ENCODE data around the gene TUBE1.

Gene TUBE1

DNA sequence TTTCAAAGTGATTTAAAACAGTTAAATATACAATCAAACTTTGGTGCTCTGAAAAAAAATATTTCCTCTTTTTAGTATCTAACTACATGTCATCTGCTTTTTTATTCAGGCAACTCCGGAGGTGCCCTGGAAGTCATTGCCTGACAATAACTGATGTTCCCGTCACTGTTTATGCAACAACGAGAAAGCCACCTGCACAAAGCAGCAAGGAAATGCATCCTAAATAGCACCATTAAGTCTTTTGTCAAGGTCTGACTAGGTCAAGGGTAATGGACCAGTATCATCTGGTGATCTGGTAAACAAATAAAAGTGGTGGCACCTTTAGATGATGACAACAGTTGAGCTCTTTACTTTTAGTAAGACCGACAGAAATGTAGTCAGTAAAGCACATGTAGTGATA lies 13.3 kb upstream of the TUBE1 start:
- TF ChIP-seq, protein P1, sequence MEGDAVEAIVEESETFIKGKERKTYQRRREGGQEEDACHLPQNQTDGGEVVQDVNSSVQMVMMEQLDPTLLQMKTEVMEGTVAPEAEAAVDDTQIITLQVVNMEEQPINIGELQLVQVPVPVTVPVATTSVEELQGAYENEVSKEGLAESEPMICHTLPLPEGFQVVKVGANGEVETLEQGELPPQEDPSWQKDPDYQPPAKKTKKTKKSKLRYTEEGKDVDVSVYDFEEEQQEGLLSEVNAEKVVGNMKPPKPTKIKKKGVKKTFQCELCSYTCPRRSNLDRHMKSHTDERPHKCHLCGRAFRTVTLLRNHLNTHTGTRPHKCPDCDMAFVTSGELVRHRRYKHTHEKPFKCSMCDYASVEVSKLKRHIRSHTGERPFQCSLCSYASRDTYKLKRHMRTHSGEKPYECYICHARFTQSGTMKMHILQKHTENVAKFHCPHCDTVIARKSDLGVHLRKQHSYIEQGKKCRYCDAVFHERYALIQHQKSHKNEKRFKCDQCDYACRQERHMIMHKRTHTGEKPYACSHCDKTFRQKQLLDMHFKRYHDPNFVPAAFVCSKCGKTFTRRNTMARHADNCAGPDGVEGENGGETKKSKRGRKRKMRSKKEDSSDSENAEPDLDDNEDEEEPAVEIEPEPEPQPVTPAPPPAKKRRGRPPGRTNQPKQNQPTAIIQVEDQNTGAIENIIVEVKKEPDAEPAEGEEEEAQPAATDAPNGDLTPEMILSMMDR (IDR thresholded peaks at IDR 0.05; ENCODE audit: low read length, missing control alignments) = no peak

DNA sequence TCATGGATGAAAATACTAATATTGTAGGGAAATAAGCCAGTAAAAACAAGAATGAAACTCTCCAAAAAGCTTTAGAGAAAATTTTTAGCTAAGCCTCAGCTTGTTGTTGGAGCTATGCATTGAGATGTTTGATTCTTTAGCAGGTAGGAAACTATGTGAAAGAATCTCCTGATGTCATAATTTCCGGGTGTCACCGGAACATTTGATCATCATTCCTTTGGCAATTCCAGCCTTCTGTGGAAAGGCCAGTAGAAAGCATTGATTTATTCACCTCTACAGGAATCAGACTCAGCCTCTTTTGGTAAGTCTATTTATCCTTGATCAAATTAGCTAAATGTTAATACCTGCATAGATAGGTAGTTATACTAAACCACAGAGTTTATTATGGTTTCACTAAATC lies 9.6 kb upstream of the TUBE1 start:
- TF ChIP-seq, protein P1 (IDR thresholded peaks at IDR 0.05; ENCODE audit: low read length, missing control alignments) = no peak
- H3K4me3 ChIP-seq (replicated peaks; ENCODE audit: low read depth, low read length) = no peak overlapping the region
- no peak for DNase-seq (ENCODE audit: low read depth)

More for the DNA sequence above, 13.3 kb upstream of the TUBE1 start:
- no peak overlapping the region for H3K4me3 ChIP-seq (replicated peaks; ENCODE audit: low read depth, low read length)
- no peak for DNase-seq (ENCODE audit: low read depth)

DNA sequence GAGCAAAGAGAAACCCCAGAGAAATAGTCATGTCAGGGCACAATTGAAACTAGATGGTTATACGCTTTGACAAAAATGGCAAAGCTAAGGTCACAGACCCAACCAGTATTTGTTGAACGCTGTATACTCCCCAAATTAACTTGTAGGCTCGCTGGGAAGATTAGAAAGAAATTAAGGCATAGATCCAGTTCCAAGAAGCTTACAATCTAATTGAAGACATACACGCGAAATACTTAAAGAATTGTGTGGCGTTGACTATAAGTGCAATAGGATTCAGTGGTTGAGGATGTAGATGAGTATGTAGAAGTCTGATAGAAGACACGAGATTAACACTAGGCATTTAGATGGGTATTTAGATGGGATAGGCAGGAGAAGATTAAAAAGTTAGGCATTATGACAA lies 634 bp upstream of the TUBE1 start:
- TF ChIP-seq, protein P1 (IDR thresholded peaks at IDR 0.05; ENCODE audit: low read length, missing control alignments) = no peak
- no peak for DNase-seq (ENCODE audit: low read depth)
- H3K4me3 ChIP-seq (replicated peaks; ENCODE audit: low read depth, low read length) = peak overlapping the region; percentile 90

DNA sequence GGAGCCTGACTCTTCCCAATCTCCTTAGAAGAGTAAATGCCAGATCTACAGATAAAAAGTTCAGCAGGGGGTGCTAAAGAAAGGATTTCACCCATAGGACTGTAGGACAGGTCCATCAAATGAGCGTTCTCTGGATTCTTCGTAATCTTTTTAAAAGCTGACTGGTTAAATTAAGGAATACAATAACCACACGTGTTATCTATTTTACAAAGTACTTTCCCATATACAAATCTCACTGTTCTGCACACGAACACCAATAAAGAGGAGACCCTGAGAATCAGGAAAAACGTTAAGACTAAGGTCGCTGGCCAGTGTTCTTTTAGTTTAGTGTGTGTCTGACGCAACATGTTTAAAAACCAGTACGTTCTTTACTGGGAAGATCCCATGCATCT lies 542 bp downstream of the TUBE1 start:
- H3K4me3 ChIP-seq (replicated peaks; ENCODE audit: low read depth, low read length) = peak overlapping the region; percentile 90
- DNase-seq (ENCODE audit: low read depth) = peak; percentile 46
- TF ChIP-seq, protein P1 (IDR thresholded peaks at IDR 0.05; ENCODE audit: low read length, missing control alignments) = peak; percentile 18

DNA sequence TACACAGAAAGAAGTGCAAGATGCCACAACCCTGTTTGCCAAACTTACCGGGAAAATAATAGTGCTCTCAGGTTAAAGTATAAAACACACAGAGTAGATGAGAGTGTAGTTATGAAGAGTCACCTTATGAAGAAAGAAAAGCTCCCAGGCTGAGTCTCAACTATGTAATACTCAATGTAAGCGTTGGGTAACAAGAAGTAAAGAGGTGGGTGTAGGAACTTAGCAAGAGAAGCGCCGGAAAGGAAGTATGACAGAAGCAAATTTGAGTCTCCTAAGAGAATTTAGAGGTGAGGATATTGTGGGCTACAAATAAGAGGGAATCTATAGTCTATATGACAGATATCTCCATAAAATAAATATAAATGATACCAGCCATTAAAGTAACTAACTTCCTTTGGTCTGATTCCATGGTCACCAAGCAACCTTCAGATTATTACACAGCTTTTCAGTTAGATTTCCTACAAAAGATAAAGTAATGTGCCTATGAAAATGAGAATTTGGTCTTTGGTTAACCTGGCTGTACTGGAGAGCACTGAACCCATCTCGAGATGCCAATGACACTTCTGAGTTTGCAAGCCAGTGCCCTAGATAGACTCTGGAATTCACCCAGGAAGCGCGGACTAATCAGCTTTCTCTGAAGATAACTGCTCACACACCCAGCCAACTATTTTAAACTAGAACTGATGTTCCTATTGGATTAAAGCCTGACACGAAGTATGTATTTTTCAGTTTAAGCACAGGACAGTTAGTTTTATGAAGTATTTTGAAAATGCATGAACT lies 1.8 kb downstream of the TUBE1 start:
- TF ChIP-seq, protein P1 (IDR thresholded peaks at IDR 0.05; ENCODE audit: low read length, missing control alignments) = no peak
- DNase-seq (ENCODE audit: low read depth) = no peak
- H3K4me3 ChIP-seq (replicated peaks; ENCODE audit: low read depth, low read length) = no peak overlapping the region

DNA sequence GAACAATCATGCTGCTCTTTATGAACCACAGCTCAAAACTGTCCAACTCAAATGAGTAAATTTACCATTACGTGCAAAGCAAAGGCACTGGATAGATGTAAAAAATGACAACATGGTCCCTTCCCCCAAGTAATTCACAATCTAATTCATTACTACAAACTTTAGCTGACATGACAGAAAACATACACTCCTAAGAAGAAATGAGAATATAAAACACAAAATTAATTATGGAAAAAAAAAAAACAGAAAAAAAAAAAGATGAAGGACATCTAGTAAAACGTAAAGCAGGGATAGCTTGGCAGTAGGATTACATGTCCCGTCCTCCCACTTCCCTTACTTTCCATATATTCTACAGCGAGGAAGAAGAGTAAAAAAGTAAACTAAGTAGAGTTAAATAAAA lies 5.7 kb downstream of the TUBE1 start:
- no peak for DNase-seq (ENCODE audit: low read depth)
- TF ChIP-seq, protein P1 (IDR thresholded peaks at IDR 0.05; ENCODE audit: low read length, missing control alignments) = no peak
- H3K4me3 ChIP-seq (replicated peaks; ENCODE audit: low read depth, low read length) = no peak overlapping the region

DNA sequence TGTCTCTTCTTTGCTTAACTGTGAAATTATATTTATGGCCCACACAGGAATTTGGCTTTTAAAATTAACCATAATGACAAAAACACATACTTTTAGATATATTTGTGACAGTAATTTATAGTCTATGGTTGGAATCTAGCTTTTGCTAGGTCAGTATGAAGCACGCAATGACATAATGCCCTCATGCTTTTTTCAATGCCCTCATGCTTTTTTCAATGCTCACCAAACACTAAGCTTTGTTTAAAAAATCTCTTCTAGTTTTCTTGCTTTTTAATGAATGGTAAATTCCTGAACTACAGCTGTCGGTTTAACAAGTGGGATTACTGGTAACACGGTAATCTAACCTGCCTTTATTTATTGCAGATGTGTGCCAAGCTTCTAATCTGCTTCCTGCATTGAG lies 20.7 kb downstream of the TUBE1 start:
- TF ChIP-seq, protein P1 (IDR thresholded peaks at IDR 0.05; ENCODE audit: low read length, missing control alignments) = no peak
- no peak for DNase-seq (ENCODE audit: low read depth)
- no peak overlapping the region for H3K4me3 ChIP-seq (replicated peaks; ENCODE audit: low read depth, low read length)

Measured in fibroblast of pulmonary artery (primary cell).